ENCODE data around the gene CCDC3.

The CCDC3 gene

GRCh38 chr10:12877150-12877549, 124.4 kb downstream of the CCDC3 start:
- Histone ChIP-seq H3K4me1 (ENCODE audit: insufficient read depth, poor library complexity, severe bottlenecking) (no peaks in the 10 kb centered on the region), H3K27ac (ENCODE audit: poor library complexity, severe bottlenecking) (no peak overlapping the region), H3K9me3 (ENCODE audit: severe bottlenecking) (no peaks in the 10 kb centered on the region), H3K36me3 (ENCODE audit: low read depth) (no peaks in the 10 kb centered on the region), H3K27me3 (ENCODE audit: insufficient read depth, poor library complexity, severe bottlenecking) (no peaks in the 10 kb centered on the region), H3K4me3 (ENCODE audit: severe bottlenecking) (no peak overlapping the region)
- DNase-seq (ENCODE audit: low spot score) (no peak), ATAC-seq (ENCODE audit: low read depth) (no peak)
- TF ChIP-seq, protein P1, sequence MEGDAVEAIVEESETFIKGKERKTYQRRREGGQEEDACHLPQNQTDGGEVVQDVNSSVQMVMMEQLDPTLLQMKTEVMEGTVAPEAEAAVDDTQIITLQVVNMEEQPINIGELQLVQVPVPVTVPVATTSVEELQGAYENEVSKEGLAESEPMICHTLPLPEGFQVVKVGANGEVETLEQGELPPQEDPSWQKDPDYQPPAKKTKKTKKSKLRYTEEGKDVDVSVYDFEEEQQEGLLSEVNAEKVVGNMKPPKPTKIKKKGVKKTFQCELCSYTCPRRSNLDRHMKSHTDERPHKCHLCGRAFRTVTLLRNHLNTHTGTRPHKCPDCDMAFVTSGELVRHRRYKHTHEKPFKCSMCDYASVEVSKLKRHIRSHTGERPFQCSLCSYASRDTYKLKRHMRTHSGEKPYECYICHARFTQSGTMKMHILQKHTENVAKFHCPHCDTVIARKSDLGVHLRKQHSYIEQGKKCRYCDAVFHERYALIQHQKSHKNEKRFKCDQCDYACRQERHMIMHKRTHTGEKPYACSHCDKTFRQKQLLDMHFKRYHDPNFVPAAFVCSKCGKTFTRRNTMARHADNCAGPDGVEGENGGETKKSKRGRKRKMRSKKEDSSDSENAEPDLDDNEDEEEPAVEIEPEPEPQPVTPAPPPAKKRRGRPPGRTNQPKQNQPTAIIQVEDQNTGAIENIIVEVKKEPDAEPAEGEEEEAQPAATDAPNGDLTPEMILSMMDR (IDR thresholded peaks at IDR 0.05; ENCODE audit: poor library complexity, severe bottlenecking) = no peak

DNA sequence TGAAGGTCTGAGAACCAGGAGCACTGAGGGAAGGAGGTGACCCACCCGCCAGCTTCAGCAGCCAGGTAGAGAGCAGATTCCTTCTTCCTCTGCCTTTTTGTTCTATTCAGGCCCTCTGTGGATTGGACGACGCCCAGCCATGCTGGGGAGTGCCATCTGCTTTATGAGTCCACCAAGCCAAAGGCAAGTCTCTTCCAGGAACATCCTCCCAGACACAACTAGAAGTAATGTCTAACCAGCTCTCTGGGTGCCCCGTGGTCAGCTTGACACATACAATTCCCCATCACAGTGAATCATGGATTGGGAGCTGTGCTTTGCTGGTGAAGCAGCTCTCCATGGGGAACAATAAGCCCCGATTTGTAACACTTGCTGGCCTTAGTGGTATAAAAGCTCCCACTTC, 125.2 kb downstream of the CCDC3 start:
- Histone ChIP-seq H3K4me1 (ENCODE audit: insufficient read depth, poor library complexity, severe bottlenecking) (no peaks in the 10 kb centered on the region), H3K36me3 (ENCODE audit: low read depth) (no peaks in the 10 kb centered on the region), H3K4me3 (ENCODE audit: severe bottlenecking) (no peak overlapping the region), H3K27me3 (ENCODE audit: insufficient read depth, poor library complexity, severe bottlenecking) (no peaks in the 10 kb centered on the region), H3K9me3 (ENCODE audit: severe bottlenecking) (no peaks in the 10 kb centered on the region), H3K27ac (ENCODE audit: poor library complexity, severe bottlenecking) (no peak overlapping the region)
- TF ChIP-seq, protein P1 (IDR thresholded peaks at IDR 0.05; ENCODE audit: poor library complexity, severe bottlenecking) = no peak
- ATAC-seq (ENCODE audit: low read depth) = no peak
- DNase-seq (ENCODE audit: low spot score) = no peak

- Histone ChIP-seq H3K9me3 (ENCODE audit: severe bottlenecking) (no peaks in the 10 kb centered on the region), H3K4me3 (ENCODE audit: severe bottlenecking) (no peak overlapping the region), H3K27me3 (ENCODE audit: insufficient read depth, poor library complexity, severe bottlenecking) (no peaks in the 10 kb centered on the region), H3K4me1 (ENCODE audit: insufficient read depth, poor library complexity, severe bottlenecking) (no peaks in the 10 kb centered on the region), H3K27ac (ENCODE audit: poor library complexity, severe bottlenecking) (no peak overlapping the region), H3K36me3 (ENCODE audit: low read depth) (no peaks in the 10 kb centered on the region)
- DNase-seq (ENCODE audit: low spot score) (no peak), ATAC-seq (ENCODE audit: low read depth) (no peak)
- TF ChIP-seq, protein P1 (IDR thresholded peaks at IDR 0.05; ENCODE audit: poor library complexity, severe bottlenecking) = no peak
Measured at GRCh38 chr10:12875100-12875499, 126.4 kb downstream of the CCDC3 start.

GRCh38 chr10:12874501-12874900, 127.0 kb downstream of the CCDC3 start:
- Histone ChIP-seq H3K9me3 (ENCODE audit: severe bottlenecking) (no peaks in the 10 kb centered on the region), H3K4me3 (ENCODE audit: severe bottlenecking) (no peak overlapping the region), H3K27ac (ENCODE audit: poor library complexity, severe bottlenecking) (no peak overlapping the region), H3K36me3 (ENCODE audit: low read depth) (no peaks in the 10 kb centered on the region), H3K27me3 (ENCODE audit: insufficient read depth, poor library complexity, severe bottlenecking) (no peaks in the 10 kb centered on the region), H3K4me1 (ENCODE audit: insufficient read depth, poor library complexity, severe bottlenecking) (no peaks in the 10 kb centered on the region)
- DNase-seq (ENCODE audit: low spot score) (no peak), ATAC-seq (ENCODE audit: low read depth) (no peak)
- TF ChIP-seq, protein P1 (IDR thresholded peaks at IDR 0.05; ENCODE audit: poor library complexity, severe bottlenecking) = no peak

- H3K4me3 ChIP-seq (ENCODE audit: severe bottlenecking) = no peak overlapping the region
- H3K27ac ChIP-seq (ENCODE audit: poor library complexity, severe bottlenecking) = no peak overlapping the region
- no peaks in the 10 kb centered on the region for H3K9me3 ChIP-seq (ENCODE audit: severe bottlenecking)
- H3K27me3 ChIP-seq (ENCODE audit: insufficient read depth, poor library complexity, severe bottlenecking) = no peaks in the 10 kb centered on the region
- H3K36me3 ChIP-seq (ENCODE audit: low read depth) = no peaks in the 10 kb centered on the region
- TF ChIP-seq, protein P1 (IDR thresholded peaks at IDR 0.05; ENCODE audit: poor library complexity, severe bottlenecking) = no peak
- H3K4me1 ChIP-seq (ENCODE audit: insufficient read depth, poor library complexity, severe bottlenecking) = no peaks in the 10 kb centered on the region
- DNase-seq (ENCODE audit: low spot score) (no peak), ATAC-seq (ENCODE audit: low read depth) (no peak)
Measured at GRCh38 chr10:12873172-12873571, 128.3 kb downstream of the CCDC3 start.

All from RWPE2 (cell line).